IMR-90 (cell line): ENCODE data around the gene RPUSD1.

ENCODE experiments used
- POLR2A ChIP-seq: IDR thresholded peaks from 2 replicates; pipeline ENCODE4 v1.6.1; 2012; ENCODE audit warnings: mild to moderate bottlenecking, low read depth, low read length
- SMC3 ChIP-seq: fragments of 150-350 bp; IDR thresholded peaks from 2 replicates; pipeline ENCODE4 v1.6.1; 2016; ENCODE audit warnings: low read depth, mild to moderate bottlenecking, antibody characterized with exemption, low read length, moderate library complexity
- TF ChIP-seq, protein P1 (sequence below): conservative IDR thresholded peaks from 2 replicates; pipeline ENCODE4 v1.5.1; 2012; ENCODE audit warnings: mild to moderate bottlenecking, low read depth, low read length, improper control_type of control experiment

DNA sequence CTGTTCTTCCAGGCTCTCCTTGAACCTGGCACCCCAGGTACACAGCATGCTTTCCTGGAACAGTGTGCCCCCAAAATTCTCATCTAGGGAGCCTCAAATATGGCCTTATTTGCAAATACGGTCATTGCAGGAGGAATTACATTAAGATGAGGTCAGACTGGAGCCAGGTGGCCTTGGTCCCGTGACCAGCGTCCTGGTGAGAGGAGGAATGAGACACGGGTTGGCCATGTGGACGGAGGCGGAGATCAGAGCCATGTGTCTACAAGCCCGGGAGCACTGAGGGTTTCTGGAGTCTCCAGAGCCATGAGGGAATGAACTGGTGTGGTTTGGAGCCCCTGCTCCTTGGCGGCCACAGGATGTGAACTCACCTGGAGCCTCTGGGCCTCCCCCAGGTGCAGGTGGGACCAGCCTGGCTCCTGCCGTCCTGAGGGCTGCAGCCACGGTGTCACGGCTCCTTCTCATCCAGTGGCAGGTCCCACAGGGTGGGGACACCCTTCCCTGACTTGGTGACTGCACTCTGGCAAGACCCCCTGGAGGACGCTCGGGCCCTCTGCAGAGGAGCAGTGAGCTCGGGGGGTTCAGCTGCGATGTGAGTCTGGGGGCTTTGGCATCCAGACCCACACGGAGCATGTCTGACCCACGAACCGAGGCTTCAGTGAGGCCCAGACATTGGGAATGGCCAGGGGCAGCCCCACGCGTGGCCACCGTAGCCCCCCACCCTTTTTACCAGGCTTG is 34.2 kb upstream of the RPUSD1 start:
- no peak for TF ChIP-seq POLR2A
- TF ChIP-seq, protein P1, sequence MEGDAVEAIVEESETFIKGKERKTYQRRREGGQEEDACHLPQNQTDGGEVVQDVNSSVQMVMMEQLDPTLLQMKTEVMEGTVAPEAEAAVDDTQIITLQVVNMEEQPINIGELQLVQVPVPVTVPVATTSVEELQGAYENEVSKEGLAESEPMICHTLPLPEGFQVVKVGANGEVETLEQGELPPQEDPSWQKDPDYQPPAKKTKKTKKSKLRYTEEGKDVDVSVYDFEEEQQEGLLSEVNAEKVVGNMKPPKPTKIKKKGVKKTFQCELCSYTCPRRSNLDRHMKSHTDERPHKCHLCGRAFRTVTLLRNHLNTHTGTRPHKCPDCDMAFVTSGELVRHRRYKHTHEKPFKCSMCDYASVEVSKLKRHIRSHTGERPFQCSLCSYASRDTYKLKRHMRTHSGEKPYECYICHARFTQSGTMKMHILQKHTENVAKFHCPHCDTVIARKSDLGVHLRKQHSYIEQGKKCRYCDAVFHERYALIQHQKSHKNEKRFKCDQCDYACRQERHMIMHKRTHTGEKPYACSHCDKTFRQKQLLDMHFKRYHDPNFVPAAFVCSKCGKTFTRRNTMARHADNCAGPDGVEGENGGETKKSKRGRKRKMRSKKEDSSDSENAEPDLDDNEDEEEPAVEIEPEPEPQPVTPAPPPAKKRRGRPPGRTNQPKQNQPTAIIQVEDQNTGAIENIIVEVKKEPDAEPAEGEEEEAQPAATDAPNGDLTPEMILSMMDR, result no peak
- TF ChIP-seq SMC3, result no peak
